HepG2 (cell line): Measurements from ENCODE around the gene RAB15.
A peak's percentile ranks its signal among the peaks of the same experiment; 100 is the strongest.

Experiments used
- BATF2 ChIP-seq: sonication (generic); formaldehyde crosslinking; IDR thresholded peaks from 2 replicates; pipeline ENCODE4 v1.8.0; 2022; ENCODE audit warnings: mild to moderate bottlenecking, missing genetic modification reagents, moderate library complexity
- CTCF ChIP-seq: sonication (generic); formaldehyde crosslinking; IDR thresholded peaks from 2 replicates; pipeline ENCODE4 v1.5.0; 2020; ENCODE audit warnings: mild to moderate bottlenecking, missing genetic modification reagents, moderate library complexity
- EZH2 ChIP-seq: conservative IDR thresholded peaks from 2 replicates; pipeline ENCODE4 v1.6.1; 2012; ENCODE audit warnings: mild to moderate bottlenecking, low read depth, low read length, moderate library complexity
- FIP1L1 ChIP-seq: fragments of 200-400 bp; formaldehyde crosslinking; IDR thresholded peaks from 2 replicates; pipeline ENCODE4 v1.6.1; 2018; ENCODE audit warnings: low read depth, mild to moderate bottlenecking, low read length, moderate library complexity, borderline replicate concordance; ENCODE audit not compliant: insufficient read depth
- GMEB1 ChIP-seq: sonication (generic); formaldehyde crosslinking; IDR thresholded peaks from 2 replicates; pipeline ENCODE4 v1.5.1; 2020; ENCODE audit warnings: missing genetic modification reagents, mild to moderate bottlenecking, borderline replicate concordance
- IRF2 ChIP-seq: IDR thresholded peaks from 2 replicates; pipeline ENCODE4 v1.6.1; 2018; ENCODE audit warnings: missing genetic modification reagents, missing compliant biosample characterization
- JUND ChIP-seq: sonication (generic); formaldehyde crosslinking; IDR thresholded peaks from 2 replicates; pipeline ENCODE4 v1.8.0; 2022; ENCODE audit warnings: mild to moderate bottlenecking, missing genetic modification reagents
- NFAT5 ChIP-seq: sonication (generic); formaldehyde crosslinking; IDR thresholded peaks from 2 replicates; pipeline ENCODE4 v1.4.0; 2020; ENCODE audit warnings: missing genetic modification reagents
- PAWR ChIP-seq: sonication (generic); formaldehyde crosslinking; IDR thresholded peaks from 2 replicates; pipeline ENCODE4 v1.4.0; 2020; ENCODE audit warnings: missing genetic modification reagents, mild to moderate bottlenecking, borderline replicate concordance
- YY1 ChIP-seq: IDR thresholded peaks from 2 replicates; pipeline ENCODE4 v1.6.1; 2011; ENCODE audit warnings: low read length, low read depth, moderate library complexity, mild to moderate bottlenecking; ENCODE audit not compliant: insufficient read depth, insufficient replicate concordance
- ZHX2 ChIP-seq, 2 experiments: sonication (generic) in 1 of 2; formaldehyde crosslinking in 1 of 2; IDR thresholded peaks; 2 replicates each; pipeline versions ENCODE4 v1.6.1 to v1.9.0; 2014 to 2022; ENCODE audit warnings: antibody characterized with exemption in 1 of 2, borderline replicate concordance in 1 of 2, inconsistent platforms in 1 of 2, low read depth in 1 of 2, missing genetic modification reagents in 1 of 2
- ZNF326 ChIP-seq: sonication (generic); formaldehyde crosslinking; IDR thresholded peaks from 2 replicates; pipeline ENCODE4 v1.4.0; 2020; ENCODE audit warnings: missing genetic modification reagents, borderline replicate concordance
- ZNF543 ChIP-seq: sonication (generic); formaldehyde crosslinking; IDR thresholded peaks from 2 replicates; pipeline ENCODE4 v1.4.0; 2020; ENCODE audit warnings: mild to moderate bottlenecking, missing genetic modification reagents
- ZNF576 ChIP-seq: sonication (generic); formaldehyde crosslinking; IDR thresholded peaks from 2 replicates; pipeline ENCODE4 v1.4.0; 2020; ENCODE audit warnings: mild to moderate bottlenecking, missing genetic modification reagents

GRCh38 chr14:64960762-64961276, 11.3 kb downstream of the RAB15 start:
- TF ChIP-seq CTCF (CRISPR knock-in tag) = peak; percentile 42
- no peak for TF ChIP-seq IRF2 (CRISPR knock-in tag)
- TF ChIP-seq BATF2 = no peak
- no peak for TF ChIP-seq ZNF326 (CRISPR knock-in tag)
- no peak for TF ChIP-seq PAWR (CRISPR knock-in tag)
- TF ChIP-seq YY1 = no peak
- TF ChIP-seq EZH2 = no peak
- TF ChIP-seq ZHX2 (IDR thresholded peaks at IDR 0.05; ENCODE audit: low read depth) = no peak
- no peak for TF ChIP-seq ZHX2 (CRISPR knock-in tag; IDR thresholded peaks at IDR 0.05; ENCODE audit: borderline replicate concordance)
- no peak for TF ChIP-seq JUND
- no peak for TF ChIP-seq GMEB1 (CRISPR knock-in tag)
- no peak for TF ChIP-seq NFAT5 (CRISPR knock-in tag)
- TF ChIP-seq ZNF543 (CRISPR knock-in tag) = no peak
- no peak for TF ChIP-seq ZNF576 (CRISPR knock-in tag)
- no peak for TF ChIP-seq FIP1L1
